Calu3 (cell line): ENCODE measurements around the gene CALCOCO2. TPM values are rescaled to one million over a fixed set of nuclear protein-coding genes. Genes with fewer than 3 reads are reported as not detected.
"Not testable (repeated sequence)": the region's sequence is repeated elsewhere in the genome, so short reads cannot be mapped to it uniquely, and the experiment has no call there.

Experiments
- BruUV-seq: library from RNA; stranded (reverse); fragments of 400-500 nt; replicated peaks from 2 replicates; lab custom pipeline; 2021; lab: Mats Ljungman, UMichigan
- CTCF ChIA-PET: fragments of 300-600 bp; sonication (Branson Sonifier 250); formaldehyde crosslinking; loops from one replicate; lab custom pipeline; 2022; ENCODE audit warnings: antibody characterized with exemption; lab: Charles Lee
- DNase-seq: peaks from one replicate; pipeline ENCODE4 v3.0.0; 2022
- H3K27ac Mint-ChIP-seq: one replicate; pipeline ENCODE4 v1.8.0; 2022; ENCODE audit warnings: mixed read lengths; ENCODE audit not compliant: unreplicated experiment
- H3K27me3 Mint-ChIP-seq: one replicate; pipeline ENCODE4 v1.8.0; 2022; ENCODE audit warnings: mixed read lengths; ENCODE audit not compliant: unreplicated experiment
- H3K36me3 Mint-ChIP-seq: one replicate; pipeline ENCODE4 v1.8.0; 2022; ENCODE audit warnings: mild to moderate bottlenecking, moderate library complexity, mixed read lengths; ENCODE audit not compliant: insufficient read depth, unreplicated experiment
- H3K4me1 Mint-ChIP-seq: one replicate; pipeline ENCODE4 v1.8.0; 2022; ENCODE audit warnings: mild to moderate bottlenecking, low read depth, mixed read lengths; ENCODE audit not compliant: unreplicated experiment
- H3K4me3 Mint-ChIP-seq: one replicate; pipeline ENCODE4 v1.8.0; 2022; ENCODE audit warnings: mild to moderate bottlenecking, low read depth, moderate library complexity, mixed read lengths; ENCODE audit not compliant: unreplicated experiment
- H3K9me3 Mint-ChIP-seq: one replicate; pipeline ENCODE4 v1.8.0; 2022; ENCODE audit warnings: low read depth, mixed read lengths; ENCODE audit not compliant: unreplicated experiment
- CTCF ChIP-seq: fragments of 200-600 bp; IDR thresholded peaks from one replicate; pipeline ENCODE4 v1.8.0; 2022; ENCODE audit warnings: antibody characterized with exemption; ENCODE audit not compliant: unreplicated experiment
- intact Hi-C: fragments of 100-400 bp; cut with micrococcal nuclease; formaldehyde crosslinking; loops from one replicate; pipeline ENCODE4 v1.10.0; 2022; ENCODE audit not compliant: unreplicated experiment
- total RNA-seq: library from RNA; stranded (reverse); gene quantifications from 2 replicates; pipeline ENCODE4 v1.2.3, GENCODE V29; 2022

Gene CALCOCO2
- total RNA-seq, 1 experiment from 2014 or later, result 116 TPM

- Mint-ChIP-seq H3K4me3 (peak within 1 kb of the TSS; percentile 71), H3K36me3 (peaks cover 12% of the 10 kb centered on the region), H3K27ac (no peak within 1 kb of the TSS), H3K9me3 (no peaks in the 10 kb centered on the region), H3K4me1 (peaks cover 10% of the 10 kb centered on the region), H3K27me3 (peaks cover 23% of the 10 kb centered on the region)
- no peak for TF ChIP-seq CTCF
- CTCF ChIA-PET, result interaction anchor here (0.6 to 4.3 kb wide), 7 partner anchors 9 to 205 kb away, joined by 3 to 74 read pairs (median 3); no protein-coding TSS in a partner anchor
- DNase-seq, result peak; percentile 96
- no TSS peak for BruUV-seq
- intact Hi-C loops, result no loop called here
Observed at GRCh38 chr17:48816774-48817590, 13.9 kb upstream of the CALCOCO2 start, which contains the start of gene TTLL6. TTLL6 (minus strand) TSS chr17:48817229; CDS start chr17:48817072, 157 bp downstream.

DNA sequence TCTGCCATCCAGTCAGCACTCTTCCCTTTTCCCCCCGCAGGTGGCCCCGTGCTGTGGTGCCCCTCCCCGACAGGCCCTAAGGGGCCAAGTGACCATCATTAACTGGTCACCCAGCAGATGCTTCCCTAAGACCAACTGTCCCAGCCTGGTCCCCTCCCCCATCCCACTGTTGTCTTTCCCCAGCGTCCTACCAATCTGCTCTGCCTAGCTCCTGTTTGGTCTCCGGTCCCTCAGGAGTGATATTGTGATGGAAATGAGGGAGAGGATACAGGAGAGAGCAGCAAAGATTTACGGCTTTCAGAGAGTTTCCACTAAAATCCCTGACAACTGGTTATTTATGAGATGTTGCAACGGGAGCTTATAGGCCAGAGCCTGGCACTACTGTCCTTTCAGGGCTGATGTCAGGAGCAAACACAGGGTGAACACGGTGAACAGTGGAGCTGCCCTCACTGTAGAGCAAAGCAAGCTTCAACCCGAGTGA, 12.4 kb upstream of the CALCOCO2 start:
- Mint-ChIP-seq H3K36me3 (peaks cover 12% of the 10 kb centered on the region), H3K9me3 (no peaks in the 10 kb centered on the region), H3K27me3 (peaks cover 23% of the 10 kb centered on the region), H3K27ac (no peak overlapping the region), H3K4me1 (peaks cover 10% of the 10 kb centered on the region), H3K4me3 (peak overlapping the region; percentile 24)
- DNase-seq, result no peak
- intact Hi-C loops, result no loop called here
- CTCF ChIA-PET, result interaction anchor here (0.6 to 1.5 kb wide), 2 partner anchors 61 to 209 kb away, joined by 4 to 6 read pairs; no protein-coding TSS in a partner anchor
- no peak for TF ChIP-seq CTCF
- no TSS peak for BruUV-seq

GRCh38 chr17:48819466-48819865, 11.4 kb upstream of the CALCOCO2 start:
- Mint-ChIP-seq H3K4me3 (no peak overlapping the region), H3K9me3 (no peaks in the 10 kb centered on the region), H3K27me3 (peaks cover 23% of the 10 kb centered on the region), H3K27ac (no peak overlapping the region), H3K36me3 (peaks cover 12% of the 10 kb centered on the region), H3K4me1 (peaks cover 10% of the 10 kb centered on the region)
- CTCF ChIA-PET, result no interaction called here
- no TSS peak for BruUV-seq
- no peak for DNase-seq
- TF ChIP-seq CTCF, result no peak
- intact Hi-C loops, result no loop called here

GRCh38 chr17:48820936-48821335, 9.9 kb upstream of the CALCOCO2 start:
- Mint-ChIP-seq H3K36me3 (peaks cover 12% of the 10 kb centered on the region), H3K4me1 (peaks cover 10% of the 10 kb centered on the region), H3K27me3 (peaks cover 12% of the 10 kb centered on the region)
- H3K4me3 Mint-ChIP-seq, H3K27ac Mint-ChIP-seq, H3K9me3 Mint-ChIP-seq, BruUV-seq, intact Hi-C loops, CTCF ChIA-PET, DNase-seq: not testable (repeated sequence)
